ENCODE data around the gene FOXO3. TPM values are rescaled to one million over a fixed set of nuclear protein-coding genes. Genes with fewer than 3 reads are reported as not detected.

Gene FOXO3
- total and polyA plus RNA-seq, 2 of the 13 experiments (the other 11 are each of a cell fraction or from before 2014, with no cell fraction given), result 16.0 to 22.5 TPM

GRCh38 chr6:108541843-108542759 is 18.6 kb upstream of the FOXO3 start (continued):
- TF ChIP-seq ZGPAT (CRISPR knock-in tag; IDR thresholded peaks at IDR 0.05) (0 out of 2 replicates have a peak, but pooled peaks have one; percentile 24), JUNB (CRISPR knock-in tag; IDR thresholded peaks at IDR 0.05; ENCODE audit: borderline replicate concordance) (no peak), ZNF883 (CRISPR knock-in tag; IDR thresholded peaks at IDR 0.05; ENCODE audit: not compliant biosample characterization) (no peak), TBP (CRISPR knock-in tag; IDR thresholded peaks at IDR 0.05) (no peak), ZNF703 (CRISPR knock-in tag; IDR thresholded peaks at IDR 0.05; ENCODE audit: borderline replicate concordance) (no peak), MXD4 (CRISPR knock-in tag; IDR thresholded peaks at IDR 0.05) (0 out of 2 replicates have a peak, but pooled peaks have one; percentile 46), NR2F1 (CRISPR knock-in tag; IDR thresholded peaks at IDR 0.05) (no peak), SETDB1 (CRISPR knock-in tag; IDR thresholded peaks at IDR 0.05; ENCODE audit: borderline replicate concordance) (no peak), ZNF652 (CRISPR knock-in tag; IDR thresholded peaks at IDR 0.05; ENCODE audit: borderline replicate concordance, low read depth) (no peak), EZH2 (conservative IDR thresholded peaks at IDR 0.05; ENCODE audit: low read depth, low read length) (no peak), MBNL3 (CRISPR knock-in tag; conservative IDR thresholded peaks at IDR 0.05) (no peak), ZNF33A (CRISPR knock-in tag; IDR thresholded peaks at IDR 0.05; ENCODE audit: borderline replicate concordance) (no peak), PITX1 (CRISPR knock-in tag; IDR thresholded peaks at IDR 0.05) (0 out of 2 replicates have a peak, but pooled peaks have one; percentile 32), BCL6 (CRISPR knock-in tag; IDR thresholded peaks at IDR 0.05) (no peak), YY1 (IDR thresholded peaks at IDR 0.05; ENCODE audit: insufficient read depth, insufficient replicate concordance, low read depth, low read length) (no peak), ZNF749 (CRISPR knock-in tag; IDR thresholded peaks at IDR 0.05; ENCODE audit: borderline replicate concordance) (no peak), HNRNPLL (IDR thresholded peaks at IDR 0.05; ENCODE audit: low read depth, low read length, poor library complexity, severe bottlenecking) (no peak), SMAD3 (CRISPR knock-in tag; IDR thresholded peaks at IDR 0.05) (0 out of 2 replicates have a peak, but pooled peaks have one; percentile 32), ZNF629 (CRISPR knock-in tag; conservative IDR thresholded peaks at IDR 0.05) (no peak), ZKSCAN8 (CRISPR knock-in tag; IDR thresholded peaks at IDR 0.05; ENCODE audit: borderline replicate concordance) (no peak)
- TF ChIP-seq, protein P1, sequence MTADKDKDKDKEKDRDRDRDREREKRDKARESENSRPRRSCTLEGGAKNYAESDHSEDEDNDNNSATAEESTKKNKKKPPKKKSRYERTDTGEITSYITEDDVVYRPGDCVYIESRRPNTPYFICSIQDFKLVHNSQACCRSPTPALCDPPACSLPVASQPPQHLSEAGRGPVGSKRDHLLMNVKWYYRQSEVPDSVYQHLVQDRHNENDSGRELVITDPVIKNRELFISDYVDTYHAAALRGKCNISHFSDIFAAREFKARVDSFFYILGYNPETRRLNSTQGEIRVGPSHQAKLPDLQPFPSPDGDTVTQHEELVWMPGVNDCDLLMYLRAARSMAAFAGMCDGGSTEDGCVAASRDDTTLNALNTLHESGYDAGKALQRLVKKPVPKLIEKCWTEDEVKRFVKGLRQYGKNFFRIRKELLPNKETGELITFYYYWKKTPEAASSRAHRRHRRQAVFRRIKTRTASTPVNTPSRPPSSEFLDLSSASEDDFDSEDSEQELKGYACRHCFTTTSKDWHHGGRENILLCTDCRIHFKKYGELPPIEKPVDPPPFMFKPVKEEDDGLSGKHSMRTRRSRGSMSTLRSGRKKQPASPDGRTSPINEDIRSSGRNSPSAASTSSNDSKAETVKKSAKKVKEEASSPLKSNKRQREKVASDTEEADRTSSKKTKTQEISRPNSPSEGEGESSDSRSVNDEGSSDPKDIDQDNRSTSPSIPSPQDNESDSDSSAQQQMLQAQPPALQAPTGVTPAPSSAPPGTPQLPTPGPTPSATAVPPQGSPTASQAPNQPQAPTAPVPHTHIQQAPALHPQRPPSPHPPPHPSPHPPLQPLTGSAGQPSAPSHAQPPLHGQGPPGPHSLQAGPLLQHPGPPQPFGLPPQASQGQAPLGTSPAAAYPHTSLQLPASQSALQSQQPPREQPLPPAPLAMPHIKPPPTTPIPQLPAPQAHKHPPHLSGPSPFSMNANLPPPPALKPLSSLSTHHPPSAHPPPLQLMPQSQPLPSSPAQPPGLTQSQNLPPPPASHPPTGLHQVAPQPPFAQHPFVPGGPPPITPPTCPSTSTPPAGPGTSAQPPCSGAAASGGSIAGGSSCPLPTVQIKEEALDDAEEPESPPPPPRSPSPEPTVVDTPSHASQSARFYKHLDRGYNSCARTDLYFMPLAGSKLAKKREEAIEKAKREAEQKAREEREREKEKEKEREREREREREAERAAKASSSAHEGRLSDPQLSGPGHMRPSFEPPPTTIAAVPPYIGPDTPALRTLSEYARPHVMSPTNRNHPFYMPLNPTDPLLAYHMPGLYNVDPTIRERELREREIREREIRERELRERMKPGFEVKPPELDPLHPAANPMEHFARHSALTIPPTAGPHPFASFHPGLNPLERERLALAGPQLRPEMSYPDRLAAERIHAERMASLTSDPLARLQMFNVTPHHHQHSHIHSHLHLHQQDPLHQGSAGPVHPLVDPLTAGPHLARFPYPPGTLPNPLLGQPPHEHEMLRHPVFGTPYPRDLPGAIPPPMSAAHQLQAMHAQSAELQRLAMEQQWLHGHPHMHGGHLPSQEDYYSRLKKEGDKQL (CRISPR knock-in tag; IDR thresholded peaks at IDR 0.05; ENCODE audit: low read depth), result no peak
- TF ChIP-seq, protein P2, sequence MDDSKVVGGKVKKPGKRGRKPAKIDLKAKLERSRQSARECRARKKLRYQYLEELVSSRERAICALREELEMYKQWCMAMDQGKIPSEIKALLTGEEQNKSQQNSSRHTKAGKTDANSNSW (CRISPR knock-in tag; IDR thresholded peaks at IDR 0.05; ENCODE audit: borderline replicate concordance), result no peak
